GM12878 (cell line): Measurements from ENCODE around the gene ARGLU1. TPM values are rescaled to one million over a fixed set of nuclear protein-coding genes. Genes with fewer than 3 reads are reported as not detected.

Experiments
- SMAD5 ChIP-seq: IDR thresholded peaks from 2 replicates; pipeline ENCODE4 v1.6.1; 2016; ENCODE audit warnings: antibody characterized with exemption, low read depth
- SPI1 ChIP-seq: IDR thresholded peaks from 2 replicates; pipeline ENCODE4 v1.6.1; 2011; ENCODE audit warnings: low read depth, mild to moderate bottlenecking, low read length, moderate library complexity, borderline replicate concordance; ENCODE audit not compliant: insufficient read depth
- TCF7 ChIP-seq: IDR thresholded peaks from 2 replicates; pipeline ENCODE4 v1.6.1; 2014; ENCODE audit warnings: antibody characterized with exemption, borderline replicate concordance
- polyA plus RNA-seq, 11 experiments: library from polyadenylated mRNA; depleted of rRNA in 4 of 11; unstranded in 6 of 11; stranded (reverse) in 5 of 11; fragments of >200 nt; fragmentation: Nextera tagmentation in 4 of 11; fragmentation: Illumina TruSeq in 1 of 11; extraction: Ambion mirVana in 4 of 11; extraction: Trizol in 1 of 11; gene quantifications; 1 replicate in 1 of 11; 2 replicates in 10 of 11; pipeline versions ENCODE4 v1.2.1 to v1.2.3, GENCODE V29; 2011 to 2016; ENCODE audit warnings: inconsistent platforms in 2 of 11, missing spikeins in 2 of 11, low read depth in 1 of 11
- total RNA-seq, 4 experiments: library from RNA; depleted of rRNA in 3 of 4; stranded (reverse); fragments of >200 nt in 3 of 4; fragmentation: Illumina TruSeq in 1 of 4; extraction: Trizol in 1 of 4; gene quantifications; 2 replicates each; pipeline versions ENCODE4 v1.2.1 to v1.2.3, GENCODE V29; 2013 to 2021
- TF ChIP-seq, protein P1 (sequence below): IDR thresholded peaks from 2 replicates; pipeline ENCODE4 v1.6.1; 2011; ENCODE audit warnings: low read depth, mild to moderate bottlenecking, low read length, moderate library complexity, borderline replicate concordance; ENCODE audit errors: extremely low read depth
- TF ChIP-seq, protein P2 (sequence below): IDR thresholded peaks from 2 replicates; pipeline ENCODE4 v1.6.1; 2012; ENCODE audit warnings: improper control_type of control experiment, low read depth, low read length; ENCODE audit not compliant: insufficient replicate concordance

The ARGLU1 gene
- total and polyA plus RNA-seq, 10 of the 15 experiments (the other 5 are each of a cell fraction or from before 2014, with no cell fraction given) = 47.1 to 197 (median 98.3) TPM

DNA sequence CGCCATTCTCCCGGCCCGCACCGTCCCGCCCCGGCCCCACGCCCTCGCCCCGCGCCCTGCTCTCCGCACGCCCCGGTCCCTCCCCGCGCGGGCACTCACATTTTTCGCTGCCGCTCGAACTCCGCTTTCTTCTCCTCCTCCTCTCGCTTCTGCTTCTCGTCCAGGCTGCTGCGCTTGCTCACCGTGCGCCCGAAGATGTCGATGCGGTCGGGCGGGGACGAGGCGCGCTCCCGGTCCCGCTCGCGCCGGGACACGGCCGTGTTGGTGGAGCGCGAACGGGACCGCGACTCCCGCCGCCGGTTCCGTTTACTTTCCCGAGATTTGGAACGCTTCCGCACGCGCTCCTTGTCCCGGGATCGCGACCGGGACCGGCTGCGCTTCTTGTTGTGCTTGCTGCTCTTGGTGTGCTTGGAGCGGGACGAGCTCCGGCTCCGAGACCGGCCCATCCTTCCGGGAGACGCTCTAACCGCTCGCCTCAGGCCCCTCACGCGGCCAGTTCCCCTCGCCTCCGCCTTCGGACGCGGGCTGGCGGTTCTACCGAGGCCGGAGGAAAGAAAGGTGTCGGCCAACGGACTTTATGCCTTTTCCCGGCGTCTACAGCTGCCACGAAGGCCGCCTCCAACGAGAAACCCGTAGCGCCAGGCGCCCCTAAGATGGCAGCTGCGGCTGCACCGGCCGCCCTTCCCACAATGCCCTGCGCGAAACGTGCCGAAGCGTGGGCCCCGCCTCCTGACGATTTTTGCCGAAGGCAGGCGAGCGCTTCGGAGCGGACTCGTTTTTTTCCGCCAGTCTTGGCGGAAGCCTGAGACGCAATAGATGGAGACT lies at the start of gene ARGLU1 (continued):
- TF ChIP-seq SPI1 (no peak), SMAD5 (peak; percentile 74; the same call in 1 of the 2 replicates), TCF7 (no peak)
- TF ChIP-seq, protein P1, sequence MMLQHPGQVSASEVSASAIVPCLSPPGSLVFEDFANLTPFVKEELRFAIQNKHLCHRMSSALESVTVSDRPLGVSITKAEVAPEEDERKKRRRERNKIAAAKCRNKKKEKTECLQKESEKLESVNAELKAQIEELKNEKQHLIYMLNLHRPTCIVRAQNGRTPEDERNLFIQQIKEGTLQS = no peak
- TF ChIP-seq, protein P2, sequence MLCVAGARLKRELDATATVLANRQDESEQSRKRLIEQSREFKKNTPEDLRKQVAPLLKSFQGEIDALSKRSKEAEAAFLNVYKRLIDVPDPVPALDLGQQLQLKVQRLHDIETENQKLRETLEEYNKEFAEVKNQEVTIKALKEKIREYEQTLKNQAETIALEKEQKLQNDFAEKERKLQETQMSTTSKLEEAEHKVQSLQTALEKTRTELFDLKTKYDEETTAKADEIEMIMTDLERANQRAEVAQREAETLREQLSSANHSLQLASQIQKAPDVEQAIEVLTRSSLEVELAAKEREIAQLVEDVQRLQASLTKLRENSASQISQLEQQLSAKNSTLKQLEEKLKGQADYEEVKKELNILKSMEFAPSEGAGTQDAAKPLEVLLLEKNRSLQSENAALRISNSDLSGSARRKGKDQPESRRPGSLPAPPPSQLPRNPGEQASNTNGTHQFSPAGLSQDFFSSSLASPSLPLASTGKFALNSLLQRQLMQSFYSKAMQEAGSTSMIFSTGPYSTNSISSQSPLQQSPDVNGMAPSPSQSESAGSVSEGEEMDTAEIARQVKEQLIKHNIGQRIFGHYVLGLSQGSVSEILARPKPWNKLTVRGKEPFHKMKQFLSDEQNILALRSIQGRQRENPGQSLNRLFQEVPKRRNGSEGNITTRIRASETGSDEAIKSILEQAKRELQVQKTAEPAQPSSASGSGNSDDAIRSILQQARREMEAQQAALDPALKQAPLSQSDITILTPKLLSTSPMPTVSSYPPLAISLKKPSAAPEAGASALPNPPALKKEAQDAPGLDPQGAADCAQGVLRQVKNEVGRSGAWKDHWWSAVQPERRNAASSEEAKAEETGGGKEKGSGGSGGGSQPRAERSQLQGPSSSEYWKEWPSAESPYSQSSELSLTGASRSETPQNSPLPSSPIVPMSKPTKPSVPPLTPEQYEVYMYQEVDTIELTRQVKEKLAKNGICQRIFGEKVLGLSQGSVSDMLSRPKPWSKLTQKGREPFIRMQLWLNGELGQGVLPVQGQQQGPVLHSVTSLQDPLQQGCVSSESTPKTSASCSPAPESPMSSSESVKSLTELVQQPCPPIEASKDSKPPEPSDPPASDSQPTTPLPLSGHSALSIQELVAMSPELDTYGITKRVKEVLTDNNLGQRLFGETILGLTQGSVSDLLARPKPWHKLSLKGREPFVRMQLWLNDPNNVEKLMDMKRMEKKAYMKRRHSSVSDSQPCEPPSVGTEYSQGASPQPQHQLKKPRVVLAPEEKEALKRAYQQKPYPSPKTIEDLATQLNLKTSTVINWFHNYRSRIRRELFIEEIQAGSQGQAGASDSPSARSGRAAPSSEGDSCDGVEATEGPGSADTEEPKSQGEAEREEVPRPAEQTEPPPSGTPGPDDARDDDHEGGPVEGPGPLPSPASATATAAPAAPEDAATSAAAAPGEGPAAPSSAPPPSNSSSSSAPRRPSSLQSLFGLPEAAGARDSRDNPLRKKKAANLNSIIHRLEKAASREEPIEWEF = no peak
